ENCODE results near the gene AEN. TPM values are rescaled to one million over a fixed set of nuclear protein-coding genes. Genes with fewer than 3 reads are reported as not detected.

The AEN gene
- total and polyA plus RNA-seq, 2 donors (not counting 3 experiments of a cell fraction or from before 2014, with no cell fraction given) = 34.2 to 35.6 TPM

DNA sequence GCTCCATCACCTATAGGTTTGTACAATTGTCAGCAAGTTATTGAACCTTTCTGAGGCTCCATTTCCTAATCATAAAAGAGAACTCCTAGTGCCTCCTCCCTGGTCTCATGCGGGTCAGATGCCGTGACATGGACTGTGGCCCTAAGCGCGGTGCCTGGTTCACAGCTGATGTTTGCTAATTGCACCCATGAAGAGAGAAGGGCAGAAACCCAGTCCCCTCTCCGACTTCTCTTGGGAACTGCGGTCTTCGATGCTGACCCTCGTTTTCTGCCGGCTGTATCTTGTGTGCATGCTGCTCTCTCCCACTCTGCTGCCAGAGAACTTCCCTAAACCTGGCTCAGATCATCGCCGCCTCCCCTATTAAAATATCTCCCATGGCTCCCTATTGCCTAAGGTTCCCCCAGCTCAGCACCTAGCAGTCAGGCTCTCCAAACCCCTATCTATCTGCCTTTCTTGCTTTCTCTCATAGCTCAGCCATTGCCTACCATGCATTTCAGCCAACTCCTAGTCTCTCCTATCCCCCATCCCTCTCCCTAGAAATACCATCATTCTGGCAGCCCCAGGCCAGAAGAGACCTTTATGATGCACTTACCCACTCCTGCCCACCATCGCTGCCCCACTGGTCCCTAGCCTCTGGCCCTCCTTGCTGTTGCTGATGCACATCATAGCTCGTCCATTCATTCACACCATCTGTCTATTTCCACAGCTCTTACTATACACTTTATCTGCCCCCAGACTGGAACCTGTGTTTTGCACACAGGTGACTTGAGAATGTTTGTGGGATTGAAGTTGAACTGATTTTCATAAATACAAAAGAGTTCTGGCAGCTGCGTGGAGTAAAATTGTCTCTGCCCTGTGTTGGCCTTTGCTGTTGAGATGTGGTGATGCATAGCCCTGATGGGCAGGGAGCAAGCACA lies 24.3 kb downstream of the AEN start:
- no peak overlapping the region for H3K9ac ChIP-seq (replicated peaks; ENCODE audit: extremely low read depth, insufficient read depth, low read length)
- no TSS peak for BruUV-seq (replicated peaks)
- FAIRE-seq (no peak), DNase-seq (ENCODE audit: low read depth, low spot score) (no peak)
- no peak overlapping the region for H3K27ac ChIP-seq (ENCODE audit: insufficient read depth, low read depth, low read length)
- POLR2A ChIA-PET = no interaction called here
- no peaks in the 10 kb centered on the region for H3K79me2 ChIP-seq (ENCODE audit: control insufficient read depth, insufficient read depth, low read length)
- CTCF ChIA-PET = no interaction called here
- no peak overlapping the region for H3K4me3 ChIP-seq (replicated peaks in 1 of 3; ENCODE audit: insufficient read depth in 1 of 3, low read depth in 1 of 3, low read length in 3 of 3)
- dilution Hi-C loops (cut with MboI; ENCODE audit: extremely low pct_ligation_motif_present, low sequenced_read_pairs) = no loop called here
- no peaks in the 10 kb centered on the region for H4K20me1 ChIP-seq (replicated peaks; ENCODE audit: control insufficient read depth, extremely low read depth, insufficient read depth, low read length)
- H3K9me1 ChIP-seq (replicated peaks; ENCODE audit: control insufficient read depth, extremely low read depth, insufficient read depth, low read length) = no peaks in the 10 kb centered on the region
- no peak overlapping the region for H2AFZ ChIP-seq (ENCODE audit: low read depth, low read length)
- no peaks in the 10 kb centered on the region for H3K36me3 ChIP-seq (ENCODE audit: control insufficient read depth in 2 of 2, extremely low read depth in 1 of 2, insufficient read depth in 2 of 2, low read length in 2 of 2)
- no peaks in the 10 kb centered on the region for H3K9me3 ChIP-seq (replicated peaks; ENCODE audit: control insufficient read depth, insufficient read depth, low read length)
- TF ChIP-seq POLR2A (IDR thresholded peaks at IDR 0.05; ENCODE audit: low read depth, low read length) (no peak), POLR2AphosphoS5 (IDR thresholded peaks at IDR 0.05; ENCODE audit: insufficient read depth, low read depth, low read length) (no peak), GATA2 (IDR thresholded peaks at IDR 0.05; ENCODE audit: insufficient read depth, insufficient read length, low read depth, low read length) (no peak), FOS (IDR thresholded peaks at IDR 0.05; ENCODE audit: borderline replicate concordance, insufficient read depth, low read length) (no peak), EZH2 (IDR thresholded peaks at IDR 0.05; ENCODE audit: borderline replicate concordance, low read depth, low read length, severe bottlenecking) (no peak), JUN (IDR thresholded peaks at IDR 0.05; ENCODE audit: borderline replicate concordance, insufficient read depth, insufficient read length, low read depth) (no peak), MYC (IDR thresholded peaks at IDR 0.05; ENCODE audit: low read depth, low read length) (no peak)
- TF ChIP-seq, protein P1, sequence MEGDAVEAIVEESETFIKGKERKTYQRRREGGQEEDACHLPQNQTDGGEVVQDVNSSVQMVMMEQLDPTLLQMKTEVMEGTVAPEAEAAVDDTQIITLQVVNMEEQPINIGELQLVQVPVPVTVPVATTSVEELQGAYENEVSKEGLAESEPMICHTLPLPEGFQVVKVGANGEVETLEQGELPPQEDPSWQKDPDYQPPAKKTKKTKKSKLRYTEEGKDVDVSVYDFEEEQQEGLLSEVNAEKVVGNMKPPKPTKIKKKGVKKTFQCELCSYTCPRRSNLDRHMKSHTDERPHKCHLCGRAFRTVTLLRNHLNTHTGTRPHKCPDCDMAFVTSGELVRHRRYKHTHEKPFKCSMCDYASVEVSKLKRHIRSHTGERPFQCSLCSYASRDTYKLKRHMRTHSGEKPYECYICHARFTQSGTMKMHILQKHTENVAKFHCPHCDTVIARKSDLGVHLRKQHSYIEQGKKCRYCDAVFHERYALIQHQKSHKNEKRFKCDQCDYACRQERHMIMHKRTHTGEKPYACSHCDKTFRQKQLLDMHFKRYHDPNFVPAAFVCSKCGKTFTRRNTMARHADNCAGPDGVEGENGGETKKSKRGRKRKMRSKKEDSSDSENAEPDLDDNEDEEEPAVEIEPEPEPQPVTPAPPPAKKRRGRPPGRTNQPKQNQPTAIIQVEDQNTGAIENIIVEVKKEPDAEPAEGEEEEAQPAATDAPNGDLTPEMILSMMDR (IDR thresholded peaks at IDR 0.05; ENCODE audit: extremely low read depth in 1 of 2, insufficient read depth in 1 of 2, low read depth in 1 of 2, low read length in 2 of 2) = no peak
- TF ChIP-seq, protein P2, sequence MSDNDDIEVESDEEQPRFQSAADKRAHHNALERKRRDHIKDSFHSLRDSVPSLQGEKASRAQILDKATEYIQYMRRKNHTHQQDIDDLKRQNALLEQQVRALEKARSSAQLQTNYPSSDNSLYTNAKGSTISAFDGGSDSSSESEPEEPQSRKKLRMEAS (IDR thresholded peaks at IDR 0.05; ENCODE audit: insufficient read depth, insufficient read length) = no peak
- no peaks in the 10 kb centered on the region for H3K27me3 ChIP-seq (ENCODE audit: control insufficient read depth in 2 of 2, insufficient read depth in 2 of 2, low read length in 2 of 2)
- H3K4me1 ChIP-seq (ENCODE audit: control insufficient read depth, extremely low read depth, insufficient read depth, low read length) = peaks cover 28% of the 10 kb centered on the region
- intact Hi-C loops (cut with micrococcal nuclease) = loop anchor here (5.0 kb wide), 1 partner anchor 252 kb away; the partner anchor contains the start of gene HAPLN3
- H3K4me2 ChIP-seq (ENCODE audit: insufficient read depth, low read length) = no peak overlapping the region
